Smooth muscle cell (in vitro differentiated cells): ENCODE measurements around the gene EHD4. TPM values are rescaled to one million over a fixed set of nuclear protein-coding genes. Genes with fewer than 3 reads are reported as not detected.

Source experiments
- DNase-seq: peaks from one replicate; lab custom pipeline; 2025; ENCODE audit not compliant: unreplicated experiment; lab: John Stamatoyannopoulos, UW
- H2AFZ ChIP-seq: fragments of 200-600 bp; sonication (generic); 2 replicates; pipeline ENCODE4 v1.6.0; 2016; ENCODE audit warnings: antibody characterized with exemption, low read depth, mild to moderate bottlenecking
- H3F3A ChIP-seq: fragments of 200-600 bp; sonication (generic); 2 replicates; pipeline ENCODE4 v1.6.0; 2017; ENCODE audit warnings: antibody characterized with exemption, low read depth
- H3K27ac ChIP-seq: fragments of 200-600 bp; sonication (generic); 2 replicates; pipeline ENCODE4 v1.5.1; 2016; ENCODE audit warnings: low read depth, mild to moderate bottlenecking
- H3K27me3 ChIP-seq: fragments of 200-600 bp; sonication (generic); 2 replicates; pipeline ENCODE4 v1.6.1; 2016; ENCODE audit warnings: low read depth, mild to moderate bottlenecking
- H3K36me3 ChIP-seq: fragments of 200-600 bp; sonication (generic); 2 replicates; pipeline ENCODE4 v1.5.1; 2016; ENCODE audit warnings: low read depth
- H3K4me1 ChIP-seq: fragments of 200-600 bp; sonication (generic); 2 replicates; pipeline ENCODE4 v1.5.1; 2016; ENCODE audit warnings: low read depth
- H3K4me2 ChIP-seq: fragments of 200-600 bp; sonication (generic); 2 replicates; pipeline ENCODE4 v1.6.0; 2016; ENCODE audit warnings: mild to moderate bottlenecking
- H3K4me3 ChIP-seq: fragments of 200-600 bp; sonication (generic); 2 replicates; pipeline ENCODE4 v1.5.1; 2016; ENCODE audit warnings: mild to moderate bottlenecking
- H3K79me2 ChIP-seq: fragments of 200-600 bp; sonication (generic); 2 replicates; pipeline ENCODE4 v1.6.0; 2016; ENCODE audit warnings: low read depth, mild to moderate bottlenecking
- H3K9ac ChIP-seq: fragments of 200-600 bp; sonication (generic); 2 replicates; pipeline ENCODE4 v1.6.0; 2016; ENCODE audit warnings: low read depth
- H3K9me3 ChIP-seq: fragments of 200-600 bp; sonication (generic); replicated peaks from 2 replicates; pipeline ENCODE4 v1.5.1; 2016; ENCODE audit warnings: low read depth
- H4K20me1 ChIP-seq: fragments of 200-600 bp; sonication (generic); 2 replicates; pipeline ENCODE4 v1.6.0; 2016; ENCODE audit warnings: low read depth
- CTCF ChIP-seq: fragments of 200-600 bp; sonication (generic); IDR thresholded peaks from 2 replicates; pipeline ENCODE4 v1.5.1; 2017; ENCODE audit warnings: borderline replicate concordance, mild to moderate bottlenecking, antibody characterized with exemption; ENCODE audit not compliant: insufficient read depth, poor library complexity, severe bottlenecking
- WGBS: methylation state at CpG from one replicate; pipeline ENCODE4 v1.1.7; 2016; ENCODE audit warnings: low lambda C conversion rate; 5-methylcytosine and 5-hydroxymethylcytosine counted together
- polyA plus RNA-seq: library from polyadenylated mRNA; unstranded; fragments of >200 nt; fragmentation: Nextera tagmentation; extraction: Ambion mirVana; gene quantifications from 2 replicates; pipeline ENCODE4 v1.2.1, GENCODE V29; 2016
- total RNA-seq: library from RNA; depleted of rRNA; stranded (reverse); fragments of >200 nt; gene quantifications from 2 replicates; pipeline ENCODE4 v1.2.3, GENCODE V29; 2014

The EHD4 gene
- total and polyA plus RNA-seq, 2 experiments from 2014 or later = 11.5 to 15.8 TPM

GRCh38 chr15:41892621-41893421 is 79.5 kb downstream of the EHD4 start:
- Histone ChIP-seq H2AFZ (no peak overlapping the region), H3K4me3 (no peak overlapping the region), H3K79me2 (no peaks in the 10 kb centered on the region), H3F3A (no peaks in the 10 kb centered on the region), H3K27ac (no peak overlapping the region), H3K9ac (no peak overlapping the region), H3K4me2 (no peak overlapping the region), H3K36me3 (no peaks in the 10 kb centered on the region), H3K4me1 (peaks cover 11% of the 10 kb centered on the region), H4K20me1 (no peaks in the 10 kb centered on the region), H3K9me3 (no peaks in the 10 kb centered on the region), H3K27me3 (no peaks in the 10 kb centered on the region)
- WGBS = 95% methylated on average over 22 of the region's 22 CpGs
- no peak for TF ChIP-seq CTCF
- no peak for DNase-seq

DNA sequence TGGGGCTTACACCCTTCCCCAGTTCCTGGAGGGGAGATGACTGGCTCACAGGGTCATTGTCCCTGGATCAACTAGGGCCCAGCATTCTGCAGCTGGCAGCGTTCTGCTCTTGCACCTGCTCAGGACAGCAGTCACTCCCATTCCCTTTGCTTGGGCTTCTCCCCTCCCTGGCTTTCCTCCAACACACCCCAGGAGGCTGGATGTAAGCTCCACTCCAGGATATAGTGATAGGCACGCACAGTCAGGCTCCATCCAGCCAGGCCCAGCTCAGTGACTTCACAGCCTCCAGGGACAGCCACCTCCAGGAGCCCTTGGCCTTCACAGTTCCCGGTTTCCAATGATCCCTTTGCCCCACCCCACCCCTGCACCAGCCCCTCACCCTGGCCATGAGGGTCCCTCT is 80.4 kb downstream of the EHD4 start:
- no peak for TF ChIP-seq CTCF
- Histone ChIP-seq H3F3A (no peaks in the 10 kb centered on the region), H3K4me3 (no peak overlapping the region), H3K4me2 (no peak overlapping the region), H3K79me2 (no peaks in the 10 kb centered on the region), H3K27ac (no peak overlapping the region), H4K20me1 (no peaks in the 10 kb centered on the region), H3K9ac (no peak overlapping the region), H3K36me3 (no peaks in the 10 kb centered on the region), H3K9me3 (no peaks in the 10 kb centered on the region), H3K27me3 (no peaks in the 10 kb centered on the region), H3K4me1 (peaks cover 11% of the 10 kb centered on the region), H2AFZ (no peak overlapping the region)
- 81% methylated on average over 3 of the region's 3 CpGs for WGBS
- DNase-seq = no peak

DNA sequence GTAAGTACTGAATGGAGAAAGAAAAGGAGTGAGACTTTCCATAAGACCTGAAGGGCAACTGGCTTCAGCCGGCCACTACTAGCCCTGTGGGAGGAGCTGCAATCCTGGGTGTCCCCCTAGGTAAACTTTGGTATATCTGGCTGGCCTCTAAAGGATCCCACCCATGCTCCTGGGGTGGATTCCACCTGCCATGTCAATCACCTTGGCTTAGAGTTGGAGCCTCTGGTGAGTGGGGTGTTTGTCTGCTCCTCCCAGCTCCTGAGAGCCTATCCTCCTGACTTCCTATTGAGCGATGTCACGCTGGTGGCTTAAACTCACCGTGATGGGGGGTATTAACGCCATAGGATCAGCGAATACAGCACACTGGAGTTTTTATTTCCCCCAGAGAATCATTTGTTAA is 81.1 kb downstream of the EHD4 start:
- no peaks in the 10 kb centered on the region for H3F3A ChIP-seq
- H3K9ac ChIP-seq = no peak overlapping the region
- no peaks in the 10 kb centered on the region for H4K20me1 ChIP-seq
- no peak for TF ChIP-seq CTCF
- H3K79me2 ChIP-seq = no peaks in the 10 kb centered on the region
- H3K4me3 ChIP-seq = no peak overlapping the region
- no peaks in the 10 kb centered on the region for H3K9me3 ChIP-seq
- peaks cover 11% of the 10 kb centered on the region for H3K4me1 ChIP-seq
- no peak overlapping the region for H3K4me2 ChIP-seq
- no peak for DNase-seq
- H2AFZ ChIP-seq = no peak overlapping the region
- no peaks in the 10 kb centered on the region for H3K36me3 ChIP-seq
- H3K27me3 ChIP-seq = no peaks in the 10 kb centered on the region
- WGBS = 86% methylated on average over 6 of the region's 6 CpGs
- no peak overlapping the region for H3K27ac ChIP-seq
